Muscle layer of colon (tissue), 2 donors: Measurements from ENCODE around the gene NLRX1.
"Not testable (repeated sequence)": the region's sequence is repeated elsewhere in the genome, so short reads cannot be mapped to it uniquely, and the experiment has no call there.

Experiments
- H3K27ac ChIP-seq: one replicate; pipeline ENCODE4 v1.7.0; 2013; ENCODE audit warnings: low read depth, mild to moderate bottlenecking, low read length, moderate library complexity
- H3K27me3 ChIP-seq, 2 donors: one replicate each; pipeline ENCODE4 v1.7.0; 2013; ENCODE audit warnings: low read length in 2 of 2, mild to moderate bottlenecking in 2 of 2; ENCODE audit not compliant: insufficient read depth in 2 of 2, control insufficient read depth in 1 of 2
- H3K36me3 ChIP-seq: one replicate; pipeline ENCODE4 v1.7.0; 2013; ENCODE audit warnings: mild to moderate bottlenecking, low read length; ENCODE audit not compliant: insufficient read depth
- H3K4me1 ChIP-seq: one replicate; pipeline ENCODE4 v1.7.0; 2013; ENCODE audit warnings: mild to moderate bottlenecking, low read length; ENCODE audit not compliant: insufficient read depth
- H3K4me3 ChIP-seq, 2 donors: one replicate each; pipeline ENCODE4 v1.7.0; 2013; ENCODE audit warnings: low read length in 2 of 2, low read depth in 1 of 2, mild to moderate bottlenecking in 1 of 2, moderate library complexity in 1 of 2
- H3K9ac ChIP-seq: one replicate; pipeline ENCODE4 v1.7.0; 2013; ENCODE audit warnings: low read length
- H3K9me3 ChIP-seq: one replicate; pipeline ENCODE4 v1.7.0; 2013; ENCODE audit warnings: mild to moderate bottlenecking, low read length
- donor health status: abdominal sarcoma.
- donor health status: Adenocarcinoma of cecum.

NLRX1 gene

GRCh38 chr11:119168471-119169281, at the start of gene NLRX1:
NLRX1 (plus strand) TSS chr11:119168725; CDS start chr11:119171404, 2,679 bp downstream.
- no peaks in the 10 kb centered on the region for H3K4me1 ChIP-seq
- H3K4me3 ChIP-seq: peak within 1 kb of the TSS; percentile 70 to 88
- no peaks in the 10 kb centered on the region for H3K9me3 ChIP-seq
- no peaks in the 10 kb centered on the region for H3K27me3 ChIP-seq
- H3K27ac ChIP-seq: peak within 1 kb of the TSS; percentile 77
- H3K9ac ChIP-seq: peak within 1 kb of the TSS; percentile 86
- no peaks in the 10 kb centered on the region for H3K36me3 ChIP-seq

- Histone ChIP-seq H3K27ac (no peak overlapping the region), H3K9ac (no peak overlapping the region), H3K4me1 (peaks cover 15% of the 10 kb centered on the region), H3K9me3 (no peaks in the 10 kb centered on the region), H3K27me3 (no peaks in the 10 kb centered on the region), H3K4me3 (no peak overlapping the region), H3K36me3 (peaks cover 9% of the 10 kb centered on the region)
Measured at GRCh38 chr11:119118946-119119345, 49.6 kb upstream of the NLRX1 start.

- H3K27ac ChIP-seq: peak overlapping the region; percentile 62
- H3K9me3 ChIP-seq: no peaks in the 10 kb centered on the region
- H3K27me3 ChIP-seq: no peaks in the 10 kb centered on the region
- peaks cover 15% of the 10 kb centered on the region for H3K4me1 ChIP-seq
- peak overlapping the region; percentile 37 to 100 for H3K4me3 ChIP-seq
- peak overlapping the region; percentile 67 for H3K9ac ChIP-seq
- peaks cover 9% of the 10 kb centered on the region for H3K36me3 ChIP-seq
Measured at GRCh38 chr11:119120639-119121007, 47.9 kb upstream of the NLRX1 start.

- H3K9ac ChIP-seq: peak within 1 kb of the TSS; percentile 83
Measured at GRCh38 chr11:119121008-119121810, 47.3 kb upstream of the NLRX1 start, which contains the start of gene HINFP. HINFP (plus strand) TSS chr11:119121580; CDS start chr11:119126945, 5,365 bp downstream.

GRCh38 chr11:119121811-119122124, 46.8 kb upstream of the NLRX1 start:
- Histone ChIP-seq H3K27me3 (no peaks in the 10 kb centered on the region), H3K27ac (peak overlapping the region; percentile 90), H3K4me1 (peaks cover 15% of the 10 kb centered on the region), H3K9me3 (no peaks in the 10 kb centered on the region), H3K9ac (peak overlapping the region; percentile 83), H3K36me3 (peaks cover 16% of the 10 kb centered on the region), H3K4me3 (peak overlapping the region; percentile 83 to 100)

More at GRCh38 chr11:119121008-119121810, 47.3 kb upstream of the NLRX1 start, which contains the start of gene HINFP:
- peak within 1 kb of the TSS; percentile 83 to 100 for H3K4me3 ChIP-seq
- H3K27me3 ChIP-seq: no peaks in the 10 kb centered on the region
- H3K4me1 ChIP-seq: peaks cover 15% of the 10 kb centered on the region
- H3K9me3 ChIP-seq: no peaks in the 10 kb centered on the region
- peak within 1 kb of the TSS; percentile 90 for H3K27ac ChIP-seq
- H3K36me3 ChIP-seq: peaks cover 10% of the 10 kb centered on the region

GRCh38 chr11:119125821-119126220, 42.7 kb upstream of the NLRX1 start:
- peaks cover 10% of the 10 kb centered on the region for H3K4me1 ChIP-seq
- H3K27me3 ChIP-seq: no peaks in the 10 kb centered on the region
- H3K36me3 ChIP-seq: peaks cover 28% of the 10 kb centered on the region
- no peak overlapping the region for H3K9ac ChIP-seq
- H3K4me3 ChIP-seq: no peak overlapping the region
- no peaks in the 10 kb centered on the region for H3K9me3 ChIP-seq
- no peak overlapping the region for H3K27ac ChIP-seq

GRCh38 chr11:119126675-119127268, 41.8 kb upstream of the NLRX1 start:
- no peak overlapping the region for H3K9ac ChIP-seq
- peaks cover 9% of the 10 kb centered on the region for H3K4me1 ChIP-seq
- peaks cover 37% of the 10 kb centered on the region for H3K36me3 ChIP-seq
- H3K4me3 ChIP-seq: no peak overlapping the region
- no peaks in the 10 kb centered on the region for H3K9me3 ChIP-seq
- no peaks in the 10 kb centered on the region for H3K27me3 ChIP-seq
- H3K27ac ChIP-seq: no peak overlapping the region

- Histone ChIP-seq H3K27me3 (no peaks in the 10 kb centered on the region), H3K4me3 (no peak overlapping the region), H3K36me3 (peaks cover 55% of the 10 kb centered on the region), H3K9me3 (no peaks in the 10 kb centered on the region), H3K4me1 (no peaks in the 10 kb centered on the region), H3K9ac (no peak overlapping the region), H3K27ac (no peak overlapping the region)
Measured at GRCh38 chr11:119130662-119131061, 37.9 kb upstream of the NLRX1 start.

GRCh38 chr11:119134389-119134978, 34.0 kb upstream of the NLRX1 start:
- no peaks in the 10 kb centered on the region for H3K4me1 ChIP-seq
- no peak overlapping the region for H3K27ac ChIP-seq
- no peak overlapping the region for H3K9ac ChIP-seq
- H3K4me3 ChIP-seq: no peak overlapping the region
- no peaks in the 10 kb centered on the region for H3K27me3 ChIP-seq
- H3K36me3 ChIP-seq: peaks cover 47% of the 10 kb centered on the region
- H3K9me3 ChIP-seq: no peaks in the 10 kb centered on the region

- H3K27ac ChIP-seq, H3K4me1 ChIP-seq, H3K27me3 ChIP-seq, H3K4me3 ChIP-seq, H3K9ac ChIP-seq, H3K36me3 ChIP-seq, H3K9me3 ChIP-seq: not testable (repeated sequence)
Measured at GRCh38 chr11:119139276-119139675, 29.2 kb upstream of the NLRX1 start.
